ENCODE results near the gene SLC48A1.

Gene SLC48A1

GRCh38 chr12:47773062-47773857 is at the start of gene SLC48A1:
Gene SLC48A1 (plus strand): TSS chr12:47773238. CDS start chr12:47773305, 67 bp downstream.
- peak within 1 kb of the TSS; percentile 72 to 81 for H3K9ac ChIP-seq (ENCODE audit: low read length in 2 of 2)
- H3K27me3 ChIP-seq (ENCODE audit: control insufficient read depth in 1 of 2, insufficient read depth in 2 of 2, low read length in 2 of 2): no peaks in the 10 kb centered on the region
- no peaks in the 10 kb centered on the region for H3K36me3 ChIP-seq (ENCODE audit: control insufficient read depth in 2 of 2, insufficient read depth in 2 of 2, low read length in 2 of 2)
- H3K4me1 ChIP-seq (ENCODE audit: control insufficient read depth, insufficient read depth, low read length): peaks cover 48% of the 10 kb centered on the region
- H3K27ac ChIP-seq (ENCODE audit: low read length): no peak within 1 kb of the TSS
- no peaks in the 10 kb centered on the region for H3K9me3 ChIP-seq (ENCODE audit: control insufficient read depth in 2 of 2, low read length in 2 of 2)
- peak within 1 kb of the TSS; percentile 55 to 84 for H3K4me3 ChIP-seq (ENCODE audit: low read length in 2 of 2)

- Histone ChIP-seq H3K4me1 (ENCODE audit: control insufficient read depth, insufficient read depth, low read length) (peaks cover 7% of the 10 kb centered on the region), H3K36me3 (ENCODE audit: control insufficient read depth in 2 of 2, insufficient read depth in 2 of 2, low read length in 2 of 2) (peaks cover 5 to 11% of the 10 kb centered on the region in 2 donors)
Observed at GRCh38 chr12:47725091-47725772, 47.8 kb upstream of the SLC48A1 start, which contains the start of gene ENDOU. Gene ENDOU (minus strand): TSS chr12:47725490. CDS start chr12:47725413, 77 bp downstream.

GRCh38 chr12:47725893-47726292 is 47.1 kb upstream of the SLC48A1 start:
- Histone ChIP-seq H3K27me3 (ENCODE audit: control insufficient read depth in 1 of 2, insufficient read depth in 2 of 2, low read length in 2 of 2) (no peaks in the 10 kb centered on the region), H3K9ac (ENCODE audit: low read length in 2 of 2) (no peak overlapping the region), H3K9me3 (ENCODE audit: control insufficient read depth in 2 of 2, low read length in 2 of 2) (no peaks in the 10 kb centered on the region), H3K4me1 (ENCODE audit: control insufficient read depth, insufficient read depth, low read length) (peaks cover 7% of the 10 kb centered on the region), H3K36me3 (ENCODE audit: control insufficient read depth in 2 of 2, insufficient read depth in 2 of 2, low read length in 2 of 2) (peaks cover 2 to 7% of the 10 kb centered on the region in 2 donors), H3K27ac (ENCODE audit: low read length) (no peak overlapping the region), H3K4me3 (ENCODE audit: low read length in 2 of 2) (no peak overlapping the region)

More at GRCh38 chr12:47725091-47725772, 47.8 kb upstream of the SLC48A1 start, which contains the start of gene ENDOU:
- no peak within 1 kb of the TSS for H3K4me3 ChIP-seq (ENCODE audit: low read length in 2 of 2)
- no peaks in the 10 kb centered on the region for H3K9me3 ChIP-seq (ENCODE audit: control insufficient read depth in 2 of 2, low read length in 2 of 2)
- H3K9ac ChIP-seq (ENCODE audit: low read length in 2 of 2): no peak within 1 kb of the TSS
- H3K27me3 ChIP-seq (ENCODE audit: control insufficient read depth in 1 of 2, insufficient read depth in 2 of 2, low read length in 2 of 2): no peaks in the 10 kb centered on the region
- no peak within 1 kb of the TSS for H3K27ac ChIP-seq (ENCODE audit: low read length)

- Histone ChIP-seq H3K36me3 (ENCODE audit: control insufficient read depth in 2 of 2, insufficient read depth in 2 of 2, low read length in 2 of 2) (no peaks in the 10 kb centered on the region), H3K9me3 (ENCODE audit: control insufficient read depth in 2 of 2, low read length in 2 of 2) (no peaks in the 10 kb centered on the region), H3K27me3 (ENCODE audit: control insufficient read depth in 1 of 2, insufficient read depth in 2 of 2, low read length in 2 of 2) (no peaks in the 10 kb centered on the region), H3K4me1 (ENCODE audit: control insufficient read depth, insufficient read depth, low read length) (peaks cover 7% of the 10 kb centered on the region), H3K9ac (ENCODE audit: low read length in 2 of 2) (no peak overlapping the region), H3K4me3 (ENCODE audit: low read length in 2 of 2) (no peak overlapping the region), H3K27ac (ENCODE audit: low read length) (no peak overlapping the region)
Observed at GRCh38 chr12:47729233-47729632, 43.8 kb upstream of the SLC48A1 start.

GRCh38 chr12:47730341-47730744 is 42.7 kb upstream of the SLC48A1 start:
- Histone ChIP-seq H3K9ac (ENCODE audit: low read length in 2 of 2) (no peak overlapping the region), H3K9me3 (ENCODE audit: control insufficient read depth in 2 of 2, low read length in 2 of 2) (no peaks in the 10 kb centered on the region), H3K36me3 (ENCODE audit: control insufficient read depth in 2 of 2, insufficient read depth in 2 of 2, low read length in 2 of 2) (no peaks in the 10 kb centered on the region), H3K27ac (ENCODE audit: low read length) (no peak overlapping the region), H3K4me3 (ENCODE audit: low read length in 2 of 2) (no peak overlapping the region), H3K27me3 (ENCODE audit: control insufficient read depth in 1 of 2, insufficient read depth in 2 of 2, low read length in 2 of 2) (no peaks in the 10 kb centered on the region), H3K4me1 (ENCODE audit: control insufficient read depth, insufficient read depth, low read length) (peaks cover 17% of the 10 kb centered on the region)

- Histone ChIP-seq H3K27ac (ENCODE audit: low read length) (no peak overlapping the region), H3K9me3 (ENCODE audit: control insufficient read depth in 2 of 2, low read length in 2 of 2) (no peaks in the 10 kb centered on the region), H3K4me1 (ENCODE audit: control insufficient read depth, insufficient read depth, low read length) (peaks cover 31% of the 10 kb centered on the region), H3K36me3 (ENCODE audit: control insufficient read depth in 2 of 2, insufficient read depth in 2 of 2, low read length in 2 of 2) (no peaks in the 10 kb centered on the region), H3K4me3 (ENCODE audit: low read length in 2 of 2) (no peak overlapping the region), H3K9ac (ENCODE audit: low read length in 2 of 2) (no peak overlapping the region), H3K27me3 (ENCODE audit: control insufficient read depth in 1 of 2, insufficient read depth in 2 of 2, low read length in 2 of 2) (no peaks in the 10 kb centered on the region)
Observed at GRCh38 chr12:47731723-47732122, 41.3 kb upstream of the SLC48A1 start.

GRCh38 chr12:47732504-47732903 is 40.5 kb upstream of the SLC48A1 start:
- H3K4me1 ChIP-seq (ENCODE audit: control insufficient read depth, insufficient read depth, low read length): peaks cover 39% of the 10 kb centered on the region
- H3K4me3 ChIP-seq (ENCODE audit: low read length in 2 of 2): no peak overlapping the region
- H3K9ac ChIP-seq (ENCODE audit: low read length in 2 of 2): no peak overlapping the region
- H3K27ac ChIP-seq (ENCODE audit: low read length): no peak overlapping the region
- no peaks in the 10 kb centered on the region for H3K36me3 ChIP-seq (ENCODE audit: control insufficient read depth in 2 of 2, insufficient read depth in 2 of 2, low read length in 2 of 2)
- H3K9me3 ChIP-seq (ENCODE audit: control insufficient read depth in 2 of 2, low read length in 2 of 2): no peaks in the 10 kb centered on the region
- H3K27me3 ChIP-seq (ENCODE audit: control insufficient read depth in 1 of 2, insufficient read depth in 2 of 2, low read length in 2 of 2): no peaks in the 10 kb centered on the region

GRCh38 chr12:47733142-47733541 is 39.9 kb upstream of the SLC48A1 start:
- Histone ChIP-seq H3K9ac (ENCODE audit: low read length in 2 of 2) (no peak overlapping the region), H3K4me3 (ENCODE audit: low read length in 2 of 2) (no peak overlapping the region), H3K36me3 (ENCODE audit: control insufficient read depth in 2 of 2, insufficient read depth in 2 of 2, low read length in 2 of 2) (no peaks in the 10 kb centered on the region), H3K9me3 (ENCODE audit: control insufficient read depth in 2 of 2, low read length in 2 of 2) (no peaks in the 10 kb centered on the region), H3K27ac (ENCODE audit: low read length) (no peak overlapping the region), H3K4me1 (ENCODE audit: control insufficient read depth, insufficient read depth, low read length) (peaks cover 45% of the 10 kb centered on the region), H3K27me3 (ENCODE audit: control insufficient read depth in 1 of 2, insufficient read depth in 2 of 2, low read length in 2 of 2) (no peaks in the 10 kb centered on the region)

- Histone ChIP-seq H3K4me3 (ENCODE audit: low read length in 2 of 2) (no peak overlapping the region), H3K36me3 (ENCODE audit: control insufficient read depth in 2 of 2, insufficient read depth in 2 of 2, low read length in 2 of 2) (no peaks in the 10 kb centered on the region), H3K27ac (ENCODE audit: low read length) (peak overlapping the region; percentile 80), H3K4me1 (ENCODE audit: control insufficient read depth, insufficient read depth, low read length) (peaks cover 44% of the 10 kb centered on the region), H3K9ac (ENCODE audit: low read length in 2 of 2) (peak overlapping the region in 1 of 2 donors; percentile 51), H3K27me3 (ENCODE audit: control insufficient read depth in 1 of 2, insufficient read depth in 2 of 2, low read length in 2 of 2) (no peaks in the 10 kb centered on the region), H3K9me3 (ENCODE audit: control insufficient read depth in 2 of 2, low read length in 2 of 2) (no peaks in the 10 kb centered on the region)
Observed at GRCh38 chr12:47734725-47735480, 38.1 kb upstream of the SLC48A1 start.

- Histone ChIP-seq H3K9ac (ENCODE audit: low read length in 2 of 2) (no peak overlapping the region), H3K27ac (ENCODE audit: low read length) (peak overlapping the region; percentile 80), H3K36me3 (ENCODE audit: control insufficient read depth in 2 of 2, insufficient read depth in 2 of 2, low read length in 2 of 2) (no peaks in the 10 kb centered on the region), H3K4me3 (ENCODE audit: low read length in 2 of 2) (no peak overlapping the region), H3K27me3 (ENCODE audit: control insufficient read depth in 1 of 2, insufficient read depth in 2 of 2, low read length in 2 of 2) (no peaks in the 10 kb centered on the region), H3K9me3 (ENCODE audit: control insufficient read depth in 2 of 2, low read length in 2 of 2) (no peaks in the 10 kb centered on the region), H3K4me1 (ENCODE audit: control insufficient read depth, insufficient read depth, low read length) (peaks cover 47% of the 10 kb centered on the region)
Observed at GRCh38 chr12:47735649-47736048, 37.4 kb upstream of the SLC48A1 start.
